Caco-2 (cell line): ENCODE data around the gene CDK15. TPM values are rescaled to one million over a fixed set of nuclear protein-coding genes. Genes with fewer than 3 reads are reported as not detected.

ENCODE experiments used
- BruUV-seq: library from RNA; stranded (reverse); fragments of 400-500 nt; replicated peaks from 2 replicates; lab custom pipeline; 2021; lab: Mats Ljungman, UMichigan
- CTCF ChIA-PET: fragments of 300-600 bp; sonication (Branson Sonifier 250); formaldehyde crosslinking; loops from one replicate; lab custom pipeline; 2022; ENCODE audit warnings: antibody characterized with exemption; lab: Charles Lee
- POLR2A ChIA-PET: fragments of 300-600 bp; sonication (Branson Sonifier 250); formaldehyde crosslinking; loops from one replicate; lab custom pipeline; 2022; ENCODE audit warnings: antibody characterized with exemption; lab: Charles Lee
- DNase-seq, 2 experiments: peaks; one replicate each; pipeline versions ENCODE4 v3.0.0 to v3.0.0-alpha.2; 2020 to 2022
- H3K27me3 ChIP-seq: replicated peaks from 2 replicates; pipeline ENCODE4 v1.6.0; 2011; ENCODE audit warnings: low read length; ENCODE audit not compliant: control insufficient read depth, insufficient read depth
- H3K36me3 ChIP-seq: 2 replicates; pipeline ENCODE4 v1.5.1; 2011; ENCODE audit warnings: low read length; ENCODE audit not compliant: control insufficient read depth, insufficient read depth
- H3K4me1 ChIP-seq: fragments of 250-450 bp; sonication (Bioruptor Pico); 2 replicates; pipeline ENCODE4 v1.5.1; 2020; ENCODE audit warnings: mild to moderate bottlenecking
- H3K4me3 ChIP-seq: 2 replicates; pipeline ENCODE4 v1.5.1; 2011; ENCODE audit warnings: low read depth, mild to moderate bottlenecking, control low read depth, low read length
- H3K9me3 ChIP-seq: fragments of 250-450 bp; sonication (Bioruptor Pico); 2 replicates; pipeline ENCODE4 v1.5.1; 2020; ENCODE audit warnings: mild to moderate bottlenecking, moderate library complexity
- H3K27ac Mint-ChIP-seq: one replicate; pipeline ENCODE4 v1.8.0; 2022; ENCODE audit warnings: mixed read lengths; ENCODE audit not compliant: unreplicated experiment
- H3K27me3 Mint-ChIP-seq: one replicate; pipeline ENCODE4 v1.8.0; 2022; ENCODE audit warnings: mixed read lengths; ENCODE audit not compliant: insufficient read depth, unreplicated experiment
- H3K36me3 Mint-ChIP-seq: one replicate; pipeline ENCODE4 v1.8.0; 2022; ENCODE audit warnings: mild to moderate bottlenecking, mixed read lengths; ENCODE audit not compliant: insufficient read depth, unreplicated experiment
- H3K4me1 Mint-ChIP-seq: one replicate; pipeline ENCODE4 v1.8.0; 2022; ENCODE audit warnings: low read depth, mixed read lengths; ENCODE audit not compliant: unreplicated experiment
- H3K4me3 Mint-ChIP-seq: one replicate; pipeline ENCODE4 v1.8.0; 2022; ENCODE audit warnings: mild to moderate bottlenecking, moderate library complexity, mixed read lengths; ENCODE audit not compliant: unreplicated experiment
- H3K9me3 Mint-ChIP-seq: one replicate; pipeline ENCODE4 v1.8.0; 2022; ENCODE audit warnings: mixed read lengths; ENCODE audit not compliant: unreplicated experiment
- CTCF ChIP-seq, 2 experiments: fragments of 200-600 bp in 1 of 2; IDR thresholded peaks; 1 replicate in 1 of 2; 2 replicates in 1 of 2; pipeline versions ENCODE4 v1.5.1 to v1.8.0; 2011 to 2022; ENCODE audit warnings: antibody characterized with exemption in 1 of 2, control low read depth in 1 of 2, inconsistent platforms in 1 of 2, low read depth in 1 of 2, low read length in 1 of 2, mild to moderate bottlenecking in 1 of 2, moderate library complexity in 1 of 2; ENCODE audit not compliant: insufficient read depth in 1 of 2, severe bottlenecking in 1 of 2, unreplicated experiment in 1 of 2
- intact Hi-C: fragments of 100-400 bp; cut with micrococcal nuclease; formaldehyde crosslinking; loops from one replicate; pipeline ENCODE4 v1.10.0; 2022; ENCODE audit not compliant: unreplicated experiment
- total RNA-seq: library from RNA; stranded (reverse); gene quantifications from 2 replicates; pipeline ENCODE4 v1.2.3, GENCODE V29; 2022

Gene CDK15
- total RNA-seq, 1 experiment from 2014 or later = not detected

- no peak for TF ChIP-seq CTCF (IDR thresholded peaks at IDR 0.05; ENCODE audit: insufficient read depth in 1 of 2, low read depth in 1 of 2, low read length in 1 of 2, severe bottlenecking in 1 of 2, unreplicated experiment in 1 of 2)
- Mint-ChIP-seq H3K4me1 (peaks cover 22% of the 10 kb centered on the region), H3K4me3 (no peak overlapping the region), H3K27ac (no peak overlapping the region), H3K9me3 (no peaks in the 10 kb centered on the region), H3K36me3 (peaks cover 13% of the 10 kb centered on the region), H3K27me3 (no peaks in the 10 kb centered on the region)
- Histone ChIP-seq H3K9me3 (no peaks in the 10 kb centered on the region), H3K27me3 (no peaks in the 10 kb centered on the region), H3K36me3 (no peaks in the 10 kb centered on the region), H3K4me3 (no peak overlapping the region), H3K4me1 (peaks cover 29% of the 10 kb centered on the region)
- POLR2A ChIA-PET = interaction anchor here (0.5 kb wide), 1 partner anchor 321 kb away, joined by 3 read pairs; no protein-coding TSS in a partner anchor
- intact Hi-C loops = no loop called here
- DNase-seq = no peak
- BruUV-seq = no TSS peak
- CTCF ChIA-PET = no interaction called here
Observed at GRCh38 chr2:201773990-201774389, 32.3 kb upstream of the CDK15 start.

- Mint-ChIP-seq H3K27me3 (no peaks in the 10 kb centered on the region), H3K36me3 (peaks cover 13% of the 10 kb centered on the region), H3K4me3 (no peak overlapping the region), H3K9me3 (no peaks in the 10 kb centered on the region), H3K4me1 (peaks cover 19% of the 10 kb centered on the region), H3K27ac (no peak overlapping the region)
- no TSS peak for BruUV-seq
- TF ChIP-seq CTCF (IDR thresholded peaks at IDR 0.05; ENCODE audit: insufficient read depth in 1 of 2, low read depth in 1 of 2, low read length in 1 of 2, severe bottlenecking in 1 of 2, unreplicated experiment in 1 of 2) = no peak
- peaks cover 29% of the 10 kb centered on the region for H3K4me1 ChIP-seq
- CTCF ChIA-PET = no interaction called here
- intact Hi-C loops = no loop called here
- H3K4me3 ChIP-seq = no peak overlapping the region
- no peaks in the 10 kb centered on the region for H3K27me3 ChIP-seq
- no peaks in the 10 kb centered on the region for H3K9me3 ChIP-seq
- no peak for DNase-seq
- POLR2A ChIA-PET = no interaction called here
- no peaks in the 10 kb centered on the region for H3K36me3 ChIP-seq
Observed at GRCh38 chr2:201774546-201774945, 31.8 kb upstream of the CDK15 start.

GRCh38 chr2:201775326-201775725, 31.0 kb upstream of the CDK15 start:
- ChIA-PET POLR2A (no interaction called here), CTCF (no interaction called here)
- Histone ChIP-seq H3K4me1 (peaks cover 29% of the 10 kb centered on the region), H3K36me3 (no peaks in the 10 kb centered on the region), H3K9me3 (no peaks in the 10 kb centered on the region), H3K27me3 (no peaks in the 10 kb centered on the region), H3K4me3 (no peak overlapping the region)
- Mint-ChIP-seq H3K4me3 (no peak overlapping the region), H3K9me3 (no peaks in the 10 kb centered on the region), H3K4me1 (peaks cover 19% of the 10 kb centered on the region), H3K36me3 (peaks cover 9% of the 10 kb centered on the region), H3K27me3 (no peaks in the 10 kb centered on the region), H3K27ac (no peak overlapping the region)
- no peak for TF ChIP-seq CTCF (IDR thresholded peaks at IDR 0.05; ENCODE audit: insufficient read depth in 1 of 2, low read depth in 1 of 2, low read length in 1 of 2, severe bottlenecking in 1 of 2, unreplicated experiment in 1 of 2)
- DNase-seq = no peak
- BruUV-seq = no TSS peak
- intact Hi-C loops = no loop called here
